CD4-positive, alpha-beta T cell treated with Interleukin-15 for 4 hours (primary cell): Measurements from ENCODE around the gene COMMD1.
A peak's percentile ranks its signal among the peaks of the same experiment; 100 is the strongest.
"Not testable (repeated sequence)": the region's sequence is repeated elsewhere in the genome, so short reads cannot be mapped to it uniquely, and the experiment has no call there.

Experiments
- DNase-seq: peaks from one replicate; pipeline ENCODE4 v3.0.0-alpha.2; 2020; ENCODE audit warnings: low spot score

Gene COMMD1

DNA sequence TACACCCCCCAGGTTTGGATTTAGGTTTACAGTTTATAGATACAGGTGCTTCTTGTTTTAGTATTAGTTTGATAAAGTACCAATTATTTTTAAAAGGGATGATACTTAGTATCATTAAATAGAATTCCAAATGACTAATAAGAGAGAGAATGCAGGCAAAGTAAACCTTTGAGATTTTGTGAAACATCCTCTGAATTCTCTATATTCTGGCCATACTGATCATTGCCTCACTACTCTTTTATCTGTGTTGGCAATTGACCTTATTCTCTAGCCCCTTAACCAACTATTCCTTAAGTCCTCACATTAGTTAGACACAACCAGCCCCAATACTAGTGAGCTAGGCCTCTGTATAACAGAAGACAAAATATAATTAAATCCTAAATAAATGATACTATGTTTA, 125.4 kb downstream of the COMMD1 start:
- no peak for DNase-seq

DNA sequence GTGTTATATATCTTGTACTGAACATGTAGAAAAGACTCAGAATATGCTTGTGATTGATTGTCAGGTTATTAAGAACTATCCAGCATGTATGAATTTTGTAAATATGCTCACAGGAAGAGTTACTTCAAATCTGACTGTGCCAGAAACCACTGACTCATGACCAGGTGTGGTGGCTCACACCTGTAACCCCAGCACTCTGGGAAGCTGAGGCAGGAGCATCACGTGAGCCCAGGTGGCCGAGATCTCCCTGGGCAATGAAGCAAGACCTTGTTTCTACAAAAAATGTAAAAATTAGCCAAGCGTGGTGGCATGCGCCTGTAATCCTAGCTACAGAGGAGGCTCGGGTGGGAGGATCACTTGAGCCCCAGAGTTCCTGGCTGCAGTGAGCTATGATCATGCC, 126.6 kb downstream of the COMMD1 start:
- no peak for DNase-seq

DNA sequence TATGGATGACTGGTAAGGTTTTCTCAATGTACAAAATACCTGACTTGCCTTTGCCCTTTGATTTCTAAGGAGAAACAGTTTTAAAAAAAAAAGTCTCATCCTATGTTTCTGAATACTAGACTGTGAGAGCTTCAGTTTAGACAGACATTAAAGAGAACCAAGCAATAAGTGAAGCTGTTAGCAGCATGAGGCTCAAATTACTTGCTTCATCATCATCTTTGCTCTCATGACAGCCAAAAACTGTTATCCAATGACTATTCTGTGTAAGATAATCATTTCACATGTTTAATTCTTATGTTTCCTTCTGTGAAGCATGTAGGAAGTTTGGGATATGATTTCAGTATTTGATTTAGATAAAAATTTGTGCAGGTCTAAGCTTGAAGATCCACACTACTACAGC, 129.2 kb downstream of the COMMD1 start:
- no peak for DNase-seq

DNA sequence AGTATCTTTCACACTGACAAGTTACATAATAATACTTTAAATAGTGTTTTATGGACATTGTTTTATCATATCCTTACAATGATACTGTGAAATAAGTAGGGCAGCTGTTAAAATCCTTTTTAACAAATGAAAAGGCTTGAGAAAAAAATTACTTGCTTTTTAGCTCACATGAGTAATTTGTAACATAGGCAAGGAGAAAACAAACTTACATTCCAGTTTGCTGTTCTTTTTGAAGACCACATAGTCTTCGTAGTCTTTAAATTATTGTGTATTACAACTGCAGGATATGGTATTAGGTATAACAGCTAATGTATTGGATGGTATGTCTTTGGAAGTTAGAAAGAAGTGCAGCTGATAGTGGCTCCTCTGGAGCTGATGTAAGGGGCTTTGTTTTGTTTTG, 130.8 kb downstream of the COMMD1 start:
- DNase-seq, result no peak

DNA sequence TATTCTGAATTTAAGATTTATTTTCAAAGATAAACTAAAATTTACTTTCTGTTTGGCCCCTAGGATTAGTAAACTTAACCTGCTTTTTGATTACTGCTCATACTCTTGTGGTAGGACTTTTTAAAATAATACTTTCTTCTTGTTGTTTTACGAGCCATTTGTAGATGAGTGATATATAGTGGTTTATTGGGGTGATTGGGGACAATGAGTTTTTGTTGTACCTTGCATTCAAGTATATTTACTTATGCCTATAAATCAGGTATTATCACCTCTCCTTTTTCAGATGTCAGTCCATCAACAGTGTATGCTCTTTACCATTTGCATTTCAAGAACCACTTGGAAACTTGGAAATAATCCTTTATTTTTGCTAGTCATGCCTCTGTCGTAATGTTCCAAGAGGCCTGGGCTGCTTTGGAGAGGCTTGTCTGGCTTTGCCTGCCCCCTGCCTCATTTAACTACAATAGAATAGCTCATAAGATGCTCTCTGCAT, 131.3 kb downstream of the COMMD1 start:
- no peak for DNase-seq

DNA sequence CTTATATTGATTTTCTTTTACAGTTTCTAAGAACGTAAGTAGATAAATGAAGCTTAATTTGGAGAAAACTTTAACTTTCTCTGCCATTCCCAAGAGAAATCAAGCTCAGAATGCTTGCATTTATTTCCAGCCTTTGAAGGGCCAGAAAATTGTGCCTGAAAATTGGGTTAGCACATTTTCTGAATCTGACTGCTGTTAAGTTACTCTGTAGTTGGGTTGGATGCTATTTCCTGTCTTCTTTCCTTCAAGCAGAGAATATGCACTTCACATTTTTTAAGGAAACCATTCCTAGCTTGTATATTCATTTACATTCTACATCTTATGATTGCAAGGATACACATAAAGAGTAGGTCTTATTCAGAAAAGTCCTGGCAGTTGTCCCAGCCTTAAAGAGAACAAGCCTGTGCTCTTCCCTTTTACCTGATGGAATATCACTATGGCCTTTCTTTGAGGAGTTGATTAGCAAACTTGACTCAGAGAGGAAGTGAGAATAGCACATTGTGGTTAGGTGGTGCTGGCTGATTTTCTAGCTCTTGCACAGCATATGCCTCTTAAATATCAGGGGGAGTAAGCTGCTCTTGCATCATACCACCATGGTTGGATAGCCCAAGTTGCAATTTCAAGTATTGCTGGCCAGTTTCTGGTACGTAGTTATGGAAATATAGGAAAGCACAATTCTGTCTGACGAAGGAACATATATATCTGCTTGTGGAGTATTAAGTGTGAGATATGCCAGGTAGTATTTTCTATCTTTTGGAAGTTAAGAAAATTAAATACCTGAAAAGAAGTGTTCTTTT, 133.7 kb downstream of the COMMD1 start:
- peak; percentile 16 for DNase-seq

DNA sequence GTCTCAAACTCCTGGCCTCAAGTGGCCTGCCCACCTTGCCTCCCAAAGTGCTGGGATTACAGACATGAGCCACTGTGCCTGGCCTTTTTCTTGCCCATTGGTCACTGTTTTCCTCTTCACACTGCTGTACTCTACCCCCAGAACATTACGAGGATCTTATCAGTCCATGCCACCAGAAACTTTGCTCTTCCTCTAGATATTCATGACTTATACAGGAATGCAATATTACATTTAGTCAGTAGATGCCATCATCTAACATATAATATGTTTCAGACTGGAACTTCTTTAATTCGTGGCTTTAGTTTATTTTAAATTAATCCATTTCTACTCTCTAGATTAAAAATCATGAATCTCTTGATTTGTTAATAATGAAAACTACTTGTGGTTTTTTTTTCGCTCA, 135.5 kb downstream of the COMMD1 start:
- no peak for DNase-seq

DNA sequence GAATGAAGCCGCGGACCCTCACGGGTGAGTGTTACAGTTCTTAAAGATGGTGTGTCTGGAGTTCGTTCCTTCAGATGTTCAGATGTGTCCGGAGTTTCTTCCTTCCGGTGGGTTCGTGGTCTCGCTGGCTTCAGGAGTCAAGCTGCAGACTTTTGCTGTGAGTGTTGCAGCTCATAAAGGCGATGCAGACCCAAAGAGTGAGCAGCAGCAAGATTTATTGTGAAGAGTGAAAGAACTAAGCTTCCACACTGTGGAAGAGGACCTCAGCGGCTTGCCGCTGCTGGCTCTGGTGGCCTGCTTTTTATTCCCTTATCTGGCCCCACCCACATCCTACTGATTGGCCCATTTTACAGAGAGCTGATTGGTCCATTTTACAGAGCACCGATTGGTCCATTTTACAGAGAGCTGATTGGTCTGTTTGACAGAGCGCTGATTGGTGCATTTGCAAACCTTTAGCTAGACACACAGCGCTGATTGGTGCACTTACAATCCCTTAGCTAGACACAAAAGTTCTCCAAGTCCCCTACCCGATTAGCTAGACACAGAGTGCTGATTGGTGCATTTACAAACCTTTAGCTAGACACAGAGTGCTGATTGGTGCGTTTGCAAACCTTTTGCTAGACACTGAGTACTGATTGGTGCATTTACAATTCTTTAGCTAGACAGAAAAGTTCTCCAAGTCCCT, 136.4 kb downstream of the COMMD1 start:
- not testable (repeated sequence) for DNase-seq

DNA sequence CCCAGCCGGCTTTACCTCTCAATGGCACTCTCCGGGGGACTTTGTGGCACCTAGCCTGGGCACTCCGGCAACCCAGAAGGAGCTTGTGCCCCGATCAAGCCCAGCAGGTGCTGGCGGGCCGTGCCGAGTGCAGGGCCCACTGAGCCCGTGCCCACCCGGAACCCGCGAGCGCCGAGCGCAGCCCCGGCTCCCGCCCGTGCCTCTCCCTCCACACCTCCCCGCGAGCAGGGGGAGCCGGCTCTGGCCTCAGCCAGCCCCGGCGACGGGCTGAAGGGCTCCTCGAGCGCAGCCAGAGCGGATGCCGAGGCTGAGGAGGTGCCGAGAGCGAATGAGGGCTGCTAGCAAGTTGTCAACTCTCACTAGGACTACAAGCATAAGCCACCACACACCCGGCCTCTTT, 136.9 kb downstream of the COMMD1 start:
- DNase-seq, result no peak

DNA sequence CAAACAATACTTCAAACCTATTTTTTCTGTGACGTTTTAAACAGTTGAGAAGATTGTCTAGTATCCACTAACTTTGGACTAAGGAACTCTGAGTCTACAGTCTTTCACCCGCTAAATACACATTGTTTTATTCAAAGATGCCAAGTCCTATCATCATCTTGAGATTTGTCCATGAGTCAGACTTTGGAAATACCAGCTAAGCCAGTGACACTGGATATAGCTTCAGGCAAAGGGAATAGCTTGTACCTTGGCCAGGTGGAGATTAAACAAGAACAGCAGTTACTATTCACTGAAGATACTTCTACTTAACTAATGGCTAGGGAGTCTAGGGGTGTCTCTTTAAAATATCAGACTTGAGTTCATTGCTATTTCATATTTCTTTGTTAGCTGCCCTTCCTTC, 137.5 kb downstream of the COMMD1 start:
- no peak for DNase-seq

DNA sequence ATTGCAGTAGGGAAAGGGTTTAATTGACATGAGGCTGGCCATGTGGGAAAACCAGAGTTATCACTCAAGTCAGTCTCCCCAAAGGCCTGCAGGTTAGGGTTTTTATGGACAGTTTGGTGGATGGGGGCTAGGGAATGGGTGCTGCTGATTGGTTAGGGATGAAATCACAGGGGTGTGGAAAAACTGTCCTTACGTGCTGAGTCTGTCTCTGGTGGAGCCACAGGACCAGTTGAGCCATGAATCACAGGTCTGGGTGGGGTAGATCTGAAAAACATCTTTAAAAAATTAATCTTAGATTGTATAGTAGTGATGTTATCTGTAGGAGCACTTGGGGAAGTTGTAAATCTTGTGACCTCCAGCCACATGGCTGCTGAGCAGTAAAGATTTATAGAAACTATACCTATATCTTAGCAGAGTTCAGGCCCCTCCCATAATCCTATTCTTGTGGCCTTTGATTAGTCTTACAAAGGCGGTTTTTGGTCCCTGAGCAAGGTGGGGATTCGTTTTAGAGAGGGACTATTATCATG, 139.6 kb downstream of the COMMD1 start:
- DNase-seq, result no peak

DNA sequence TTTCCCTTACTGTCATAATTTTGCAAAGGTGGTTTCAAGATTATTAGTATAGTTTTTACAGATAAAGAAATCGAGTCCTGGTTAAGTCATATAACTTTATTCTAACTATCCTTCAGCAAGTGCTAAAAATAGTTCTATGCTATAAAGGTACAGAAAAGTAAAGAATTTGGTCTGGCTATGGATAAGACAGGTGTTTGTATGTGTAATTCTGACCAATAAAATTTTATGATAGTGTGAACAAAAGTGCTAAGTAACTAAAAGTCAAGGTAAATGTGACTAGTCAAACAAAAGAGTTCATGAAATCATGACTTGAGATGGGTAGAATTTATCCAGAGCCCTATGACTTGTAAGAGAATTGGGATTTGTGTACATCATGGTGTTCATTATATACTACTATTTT, 140.7 kb downstream of the COMMD1 start:
- DNase-seq, result no peak

DNA sequence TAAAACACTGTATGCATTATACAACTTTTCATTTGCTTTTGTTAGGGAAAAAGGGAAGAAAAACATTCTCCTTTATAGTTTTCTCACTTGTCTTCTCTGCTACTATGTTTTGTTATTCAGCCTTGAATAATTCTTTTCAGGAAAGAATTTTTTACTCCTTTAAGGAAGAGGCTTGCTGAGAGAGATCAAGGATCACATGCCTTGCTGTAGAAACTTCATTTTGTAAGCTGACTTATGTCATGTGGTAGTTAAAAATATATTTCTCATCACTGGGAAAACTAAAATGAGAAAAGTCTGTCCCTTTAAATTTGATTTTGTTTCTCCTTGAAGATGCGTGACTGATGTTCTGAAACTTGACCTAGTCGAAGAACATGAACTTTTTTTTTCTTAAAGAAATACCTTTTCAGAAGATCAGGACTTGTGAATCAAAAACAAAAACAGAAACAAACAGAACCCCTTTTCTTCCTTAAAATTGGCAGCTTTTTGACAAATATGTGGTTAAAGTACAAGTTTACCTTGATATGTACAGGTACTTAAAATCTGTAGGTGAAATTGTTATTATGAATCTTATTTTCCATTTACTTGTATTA, 145.1 kb downstream of the COMMD1 start:
- DNase-seq, result no peak

DNA sequence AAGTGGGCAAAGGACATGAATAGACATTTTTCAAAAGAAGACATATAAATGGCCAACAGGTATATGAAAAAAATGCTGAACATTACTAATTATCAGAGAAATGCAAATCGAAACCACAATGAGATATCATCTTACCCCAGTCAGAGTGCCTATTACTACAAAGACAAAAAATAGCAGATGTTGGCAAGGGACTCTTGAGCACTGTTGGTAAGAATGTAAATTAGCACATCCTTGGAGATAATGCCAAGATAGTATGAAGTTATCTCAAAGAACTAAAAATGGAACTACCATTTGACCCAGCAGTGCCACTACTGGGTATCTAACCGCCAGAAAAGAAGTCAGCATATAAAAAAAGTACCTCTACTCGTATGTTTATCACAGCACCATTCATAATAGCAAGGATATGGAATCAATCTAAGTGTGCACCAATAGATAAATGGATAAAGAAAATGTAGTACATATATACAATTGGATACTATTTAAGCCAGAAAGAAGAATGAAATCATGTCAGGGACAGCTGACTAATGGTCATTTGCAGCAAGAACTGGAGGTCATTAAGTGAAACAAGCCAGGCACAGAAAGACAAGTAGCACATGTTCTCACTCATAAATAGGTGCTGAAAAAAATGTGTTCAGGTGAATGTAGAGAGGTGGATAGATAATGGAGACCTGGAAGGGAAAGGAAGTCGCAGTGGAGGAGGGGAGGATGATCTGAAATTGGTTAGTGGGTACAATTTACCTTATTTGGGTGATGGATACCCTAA, 148.7 kb downstream of the COMMD1 start:
- DNase-seq, result no peak

DNA sequence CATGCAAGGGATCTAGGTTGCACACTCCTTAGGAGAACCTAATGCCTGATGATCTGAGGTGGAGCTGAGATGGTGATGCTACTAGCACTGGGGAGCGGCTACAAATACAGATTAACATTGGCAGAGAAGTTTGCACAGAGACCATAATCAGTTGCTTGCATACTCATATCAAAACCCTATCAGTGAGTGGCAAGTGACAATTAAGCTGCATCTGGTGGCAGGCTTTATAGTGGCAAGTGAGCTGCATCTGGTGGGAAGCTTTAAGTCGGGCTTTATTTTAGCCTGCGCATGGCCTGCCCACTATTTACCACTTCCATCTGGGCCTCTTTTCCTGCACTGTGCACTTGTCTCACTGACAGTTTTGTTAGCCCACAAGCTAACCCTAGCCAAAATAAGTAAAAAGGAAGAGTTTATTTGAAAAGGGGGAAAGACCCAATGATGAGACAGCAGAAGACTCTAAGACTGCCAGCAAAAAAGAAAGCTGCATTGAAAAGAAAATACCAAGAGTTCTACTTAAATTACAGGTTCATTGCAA, 149.5 kb downstream of the COMMD1 start:
- DNase-seq, result no peak

DNA sequence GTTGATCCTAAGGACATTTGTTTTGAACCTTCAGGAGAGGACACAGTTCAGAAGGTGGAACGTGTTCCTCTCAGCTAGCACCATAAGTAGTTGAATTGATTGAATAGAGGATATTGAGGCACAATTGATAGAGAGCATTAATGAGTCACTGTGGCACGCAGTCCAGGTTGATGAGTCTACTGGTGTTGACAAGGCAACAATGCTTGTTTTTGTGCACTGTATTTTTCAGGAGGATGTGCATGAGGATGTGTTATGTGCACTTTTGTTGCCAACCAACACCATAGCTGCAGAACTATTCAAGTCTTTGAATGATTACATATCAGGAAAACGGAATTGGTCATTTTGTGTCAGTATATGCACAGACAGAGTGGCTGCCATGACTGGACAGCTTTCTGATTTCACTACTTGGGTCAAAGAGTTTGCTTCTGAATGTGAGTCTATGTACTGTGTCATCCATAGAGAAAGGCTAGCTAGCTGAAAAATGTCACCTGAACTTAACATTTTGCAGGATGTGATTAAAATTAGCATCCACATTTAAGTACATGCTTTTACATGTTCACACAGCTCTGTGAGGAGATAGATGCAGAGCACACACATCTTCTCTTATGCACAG, 150.4 kb downstream of the COMMD1 start:
- no peak for DNase-seq

DNA sequence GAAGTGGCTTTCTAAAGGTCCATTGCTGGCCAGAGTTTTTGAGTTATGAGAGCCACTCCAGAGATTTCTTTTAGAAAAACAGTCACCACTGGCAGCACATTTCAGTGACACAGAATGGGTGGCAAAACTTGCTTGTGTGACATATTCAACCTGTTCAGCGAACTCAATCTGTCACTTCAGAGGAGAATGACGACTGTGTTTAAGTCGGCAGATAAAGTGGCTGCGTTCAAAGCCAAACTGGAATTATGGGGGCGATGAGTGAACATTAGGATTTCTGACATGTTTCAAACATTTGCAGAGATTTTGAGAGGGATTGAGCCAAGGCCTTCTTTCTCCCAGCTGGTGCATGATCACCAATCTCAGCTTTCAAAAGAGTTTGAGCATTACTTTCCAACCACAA, 150.9 kb downstream of the COMMD1 start:
- no peak for DNase-seq

DNA sequence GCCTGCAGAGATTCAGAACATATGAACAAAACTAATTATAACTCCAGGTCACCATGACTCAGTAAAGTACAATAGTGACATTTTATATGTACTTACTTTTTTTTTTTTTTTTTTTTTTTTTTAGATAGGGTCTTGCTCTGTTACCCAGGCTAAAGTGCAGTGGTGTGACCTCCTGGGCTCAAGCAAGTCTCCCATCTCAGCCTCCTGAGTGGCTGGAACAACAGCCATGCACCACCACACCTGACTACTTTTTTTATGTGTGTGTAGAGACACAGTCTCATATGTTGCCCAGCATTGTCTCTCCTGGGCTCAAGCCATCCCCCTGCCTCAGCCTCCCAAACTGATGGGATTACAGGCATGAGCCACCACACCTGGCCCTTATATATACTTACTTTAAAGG, 159.8 kb downstream of the COMMD1 start:
- no peak for DNase-seq

DNA sequence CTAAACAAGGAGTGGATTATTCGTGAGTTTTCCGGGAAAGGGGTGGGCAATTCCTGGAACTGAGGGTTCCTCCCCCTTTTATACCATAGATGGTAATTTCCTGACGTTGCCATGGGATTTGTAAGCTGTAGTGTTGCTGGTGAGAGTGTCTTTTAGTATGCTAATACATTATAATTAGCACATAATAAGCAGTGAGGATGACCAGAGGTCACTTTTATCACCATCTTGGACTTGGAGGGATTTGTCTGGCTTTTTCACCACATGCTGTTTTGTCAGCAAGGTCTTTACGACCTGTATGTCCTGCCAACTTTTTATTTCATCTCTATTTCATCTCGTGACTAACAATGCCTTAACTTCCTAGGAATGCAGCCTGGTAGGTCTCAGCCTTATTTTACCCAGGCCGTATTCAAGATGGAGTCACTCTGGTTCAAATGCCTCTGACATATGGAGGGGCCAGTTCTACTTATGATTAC, 165.7 kb downstream of the COMMD1 start:
- no peak for DNase-seq

DNA sequence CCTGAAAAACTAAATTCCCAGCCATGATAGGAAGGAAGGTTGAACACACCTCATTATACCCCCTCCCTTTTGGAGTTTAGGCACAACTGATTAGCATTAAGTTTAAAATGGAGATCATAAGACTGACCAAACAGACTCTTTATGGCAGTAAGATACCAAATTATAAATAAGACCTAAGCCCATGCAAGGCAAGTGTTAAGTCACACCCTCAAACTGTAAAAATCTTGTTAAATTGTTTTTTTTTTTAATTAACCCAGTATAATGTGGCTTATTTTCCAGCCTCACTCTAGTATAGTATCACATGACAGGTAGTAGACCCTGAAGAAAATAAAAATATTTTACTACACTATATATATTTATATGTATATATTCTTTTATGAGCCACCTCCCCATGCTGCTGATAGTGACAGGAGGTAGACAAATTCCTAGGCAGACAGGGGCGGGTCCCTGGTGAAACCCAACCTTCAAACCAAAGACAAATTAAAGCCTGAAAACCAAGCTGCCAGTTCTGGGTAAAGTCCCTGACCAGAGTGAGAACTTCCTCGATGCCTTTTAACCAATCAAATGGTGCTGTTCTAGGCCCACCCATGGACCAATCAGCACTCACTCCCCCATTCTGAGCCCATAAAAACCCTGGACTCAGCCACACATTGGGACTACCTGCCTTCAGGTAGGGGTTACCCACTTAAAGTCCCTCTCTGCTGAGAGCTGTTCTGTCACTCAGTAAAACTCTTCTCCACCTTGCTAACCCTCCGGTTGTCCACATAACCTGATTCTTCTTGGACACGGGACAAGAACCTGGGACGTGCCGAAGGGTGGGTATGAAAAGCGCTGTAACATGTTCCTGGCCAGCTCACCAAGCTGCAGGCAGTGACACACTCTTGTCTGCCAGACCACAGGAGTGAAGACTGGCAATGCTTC, 166.5 kb downstream of the COMMD1 start:
- DNase-seq, result no peak
